B cell (primary cell): ENCODE measurements around the gene ASB11. TPM values are rescaled to one million over a fixed set of nuclear protein-coding genes. Genes with fewer than 3 reads are reported as not detected.

ENCODE experiments used
- ATAC-seq: fragments of 200-7000 bp; cut with Tn5 transposase; one replicate; pipeline ENCODE4 v1.10.0; 2021; ENCODE audit warnings: low read depth, mild to moderate bottlenecking, moderate number of reproducible peaks, moderate library complexity
- CTCF ChIA-PET: fragments of 350-600 bp; sonication (Branson Sonifier 250); formaldehyde crosslinking; loops from one replicate; lab custom pipeline; 2021; ENCODE audit warnings: antibody characterized with exemption, inconsistent platforms; lab: Charles Lee
- POLR2A ChIA-PET: fragments of 350-600 bp; sonication (Branson Sonifier 250); formaldehyde crosslinking; loops from one replicate; lab custom pipeline; 2021; ENCODE audit warnings: antibody characterized with exemption; lab: Charles Lee
- DNase-seq: peaks from one replicate; pipeline ENCODE4 v3.0.0; 2013
- H2AFZ ChIP-seq: 2 replicates; pipeline ENCODE4 v1.6.1; 2012; ENCODE audit warnings: mild to moderate bottlenecking, low read depth, low read length; ENCODE audit not compliant: insufficient read depth, poor library complexity, severe bottlenecking
- H3K27ac ChIP-seq, 2 donors: 1 replicate in 1 of 2; 2 replicates in 1 of 2; pipeline ENCODE4 v1.5.1; 2012 to 2013; ENCODE audit warnings: low read length in 2 of 2, mild to moderate bottlenecking in 2 of 2, moderate library complexity in 1 of 2
- H3K27me3 ChIP-seq, 4 experiments: fragments of 200-600 bp in 1 of 4; sonication (generic) in 1 of 4; replicated peaks in 1 of 4; 1 replicate in 2 of 4; 2 replicates in 2 of 4; pipeline versions ENCODE4 v1.6.1 to v1.7.0; 2013 to 2016; ENCODE audit warnings: low read length in 3 of 4, mild to moderate bottlenecking in 2 of 4, mixed read lengths in 1 of 4, moderate library complexity in 1 of 4; ENCODE audit not compliant: insufficient read depth in 4 of 4, control insufficient read depth in 3 of 4; ENCODE audit errors: control extremely low read depth in 1 of 4
- H3K36me3 ChIP-seq, 2 experiments: replicated peaks in 1 of 2; 1 replicate in 1 of 2; 2 replicates in 1 of 2; pipeline versions ENCODE4 v1.6.1 to v1.7.1; 2013; ENCODE audit warnings: low read length in 1 of 2; ENCODE audit not compliant: insufficient read depth in 2 of 2, control insufficient read depth in 1 of 2; ENCODE audit errors: control extremely low read depth in 1 of 2, extremely low read depth in 1 of 2
- H3K4me1 ChIP-seq, 2 donors: fragments of 200-600 bp in 1 of 2; sonication (generic) in 1 of 2; 1 replicate in 1 of 2; 2 replicates in 1 of 2; pipeline versions ENCODE4 v1.5.1 to v1.6.1; 2013 to 2017; ENCODE audit warnings: low read length in 2 of 2; ENCODE audit not compliant: control insufficient read depth in 2 of 2, insufficient read depth in 2 of 2
- H3K4me2 ChIP-seq: replicated peaks from 2 replicates; pipeline ENCODE3; 2012; ENCODE audit warnings: mild to moderate bottlenecking, low read depth, low read length; ENCODE audit not compliant: poor library complexity, severe bottlenecking
- H3K4me3 ChIP-seq, 5 experiments: fragments of 200-600 bp in 1 of 5; sonication (generic) in 1 of 5; 1 replicate in 3 of 5; 2 replicates in 2 of 5; pipeline versions ENCODE4 v1.5.1 to v1.7.0; 2011 to 2016; ENCODE audit warnings: low read length in 4 of 5, mild to moderate bottlenecking in 4 of 5, low read depth in 2 of 5, control low read depth in 1 of 5, moderate library complexity in 1 of 5; ENCODE audit not compliant: insufficient read depth in 1 of 5; ENCODE audit errors: control extremely low read depth in 1 of 5, extremely low read depth in 1 of 5
- H3K79me2 ChIP-seq: fragments of 200-600 bp; sonication (generic); one replicate; pipeline ENCODE4 v1.6.0; 2016; ENCODE audit warnings: low read length; ENCODE audit not compliant: control insufficient read depth, insufficient read depth
- H3K9ac ChIP-seq: fragments of 200-600 bp; sonication (generic); 2 replicates; pipeline ENCODE4 v1.6.1; 2017; ENCODE audit warnings: mild to moderate bottlenecking, low read length, moderate library complexity
- H3K9me3 ChIP-seq, 3 donors: one replicate each; pipeline versions ENCODE4 v1.6.1 to v1.7.1; 2013; ENCODE audit warnings: low read length in 2 of 3; ENCODE audit not compliant: control insufficient read depth in 2 of 3, insufficient read depth in 1 of 3; ENCODE audit errors: control extremely low read depth in 1 of 3
- H4K20me1 ChIP-seq: 2 replicates; pipeline ENCODE4 v1.6.0; 2012; ENCODE audit warnings: mild to moderate bottlenecking, low read length; ENCODE audit not compliant: insufficient read depth, control insufficient read depth, poor library complexity, severe bottlenecking
- H3K27ac Mint-ChIP-seq: one replicate; pipeline ENCODE4 v1.8.0; 2021; ENCODE audit warnings: mixed read lengths
- H3K27me3 Mint-ChIP-seq: one replicate; pipeline ENCODE4 v1.8.0; 2021; ENCODE audit warnings: mixed read lengths
- H3K4me1 Mint-ChIP-seq: one replicate; pipeline ENCODE4 v1.8.0; 2021; ENCODE audit warnings: mixed read lengths
- H3K4me3 Mint-ChIP-seq: one replicate; pipeline ENCODE4 v1.8.0; 2021; ENCODE audit warnings: mixed read lengths
- H3K9me3 Mint-ChIP-seq: one replicate; pipeline ENCODE4 v1.8.0; 2022; ENCODE audit warnings: mixed read lengths; ENCODE audit not compliant: insufficient read depth
- EZH2 ChIP-seq: IDR thresholded peaks from 2 replicates; pipeline ENCODE4 v1.6.1; 2012; ENCODE audit warnings: borderline replicate concordance, low read depth, mild to moderate bottlenecking, moderate library complexity, low read length; ENCODE audit not compliant: insufficient read depth, poor library complexity, severe bottlenecking
- WGBS: methylation state at CpG from one replicate; pipeline ENCODE4 v1.1.5; 2013; ENCODE audit warnings: missing lambda C conversion rate; ENCODE audit not compliant: insufficient coverage; 5-methylcytosine and 5-hydroxymethylcytosine counted together
- intact Hi-C: fragments of 100-400 bp; cut with micrococcal nuclease; formaldehyde crosslinking; loops from one replicate; pipeline ENCODE4 v1.10.0; 2022
- polyA plus RNA-seq: library from polyadenylated mRNA; depleted of rRNA; stranded (reverse); fragments of >200 nt; gene quantifications from 2 replicates; pipeline ENCODE4 v1.2.3, GENCODE V29; 2012
- total RNA-seq, 2 donors: library from RNA; stranded (reverse); fragments of 120-200 nt in 1 of 2; gene quantifications; 1 replicate in 1 of 2; 2 replicates in 1 of 2; pipeline versions ENCODE4 v1.2.3 to v1.2.4, GENCODE V29; 2013 to 2022
- TF ChIP-seq, protein P1 (sequence below): fragments of 200-600 bp; IDR thresholded peaks from one replicate; pipeline ENCODE4 v1.8.0; 2022; ENCODE audit warnings: antibody characterized with exemption, mild to moderate bottlenecking

ASB11 gene
- total and polyA plus RNA-seq, 2 donors (not counting 1 experiment from before 2014, with no cell fraction given): not detected

DNA sequence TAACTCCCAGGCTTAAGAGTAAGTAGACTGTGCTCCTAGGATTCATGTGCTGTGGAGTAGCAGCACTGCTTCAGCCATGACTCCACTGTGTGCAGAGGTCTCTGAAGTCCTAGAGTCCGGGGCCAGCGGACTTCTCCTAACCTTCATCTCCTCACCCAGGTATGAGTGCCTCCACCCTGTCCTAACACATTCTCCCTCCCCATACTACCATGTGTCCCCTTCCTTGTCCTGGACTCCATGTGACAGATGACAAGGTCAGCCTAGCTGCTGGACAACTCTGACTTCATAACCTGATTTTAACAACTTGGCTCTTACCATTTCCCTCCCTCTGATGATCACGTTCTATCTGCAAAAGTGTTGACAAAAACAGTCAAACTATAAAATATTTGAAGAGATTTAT, 16.7 kb downstream of the ASB11 start:
- 100% methylated on average over 1 of the region's 3 CpGs for WGBS
- Histone ChIP-seq H3K27ac (no peak overlapping the region), H3K9me3 (no peaks in the 10 kb centered on the region), H3K4me3 (no peak overlapping the region), H4K20me1 (no peaks in the 10 kb centered on the region), H3K27me3 (no peaks in the 10 kb centered on the region), H3K79me2 (no peaks in the 10 kb centered on the region), H3K36me3 (no peaks in the 10 kb centered on the region), H2AFZ (no peak overlapping the region), H3K4me2 (no peak overlapping the region), H3K9ac (no peak overlapping the region), H3K4me1 (no peaks in the 10 kb centered on the region)
- Mint-ChIP-seq H3K9me3 (no peaks in the 10 kb centered on the region), H3K4me3 (no peak overlapping the region), H3K27ac (no peak overlapping the region), H3K4me1 (no peaks in the 10 kb centered on the region), H3K27me3 (no peaks in the 10 kb centered on the region)
- CTCF ChIA-PET: interaction anchor here (0.8 kb wide), 1 partner anchor 13 kb away, joined by 3 read pairs; no protein-coding TSS in a partner anchor
- DNase-seq (no peak), ATAC-seq (no peak)
- intact Hi-C loops: no loop called here
- POLR2A ChIA-PET: no interaction called here
- TF ChIP-seq, protein P1, sequence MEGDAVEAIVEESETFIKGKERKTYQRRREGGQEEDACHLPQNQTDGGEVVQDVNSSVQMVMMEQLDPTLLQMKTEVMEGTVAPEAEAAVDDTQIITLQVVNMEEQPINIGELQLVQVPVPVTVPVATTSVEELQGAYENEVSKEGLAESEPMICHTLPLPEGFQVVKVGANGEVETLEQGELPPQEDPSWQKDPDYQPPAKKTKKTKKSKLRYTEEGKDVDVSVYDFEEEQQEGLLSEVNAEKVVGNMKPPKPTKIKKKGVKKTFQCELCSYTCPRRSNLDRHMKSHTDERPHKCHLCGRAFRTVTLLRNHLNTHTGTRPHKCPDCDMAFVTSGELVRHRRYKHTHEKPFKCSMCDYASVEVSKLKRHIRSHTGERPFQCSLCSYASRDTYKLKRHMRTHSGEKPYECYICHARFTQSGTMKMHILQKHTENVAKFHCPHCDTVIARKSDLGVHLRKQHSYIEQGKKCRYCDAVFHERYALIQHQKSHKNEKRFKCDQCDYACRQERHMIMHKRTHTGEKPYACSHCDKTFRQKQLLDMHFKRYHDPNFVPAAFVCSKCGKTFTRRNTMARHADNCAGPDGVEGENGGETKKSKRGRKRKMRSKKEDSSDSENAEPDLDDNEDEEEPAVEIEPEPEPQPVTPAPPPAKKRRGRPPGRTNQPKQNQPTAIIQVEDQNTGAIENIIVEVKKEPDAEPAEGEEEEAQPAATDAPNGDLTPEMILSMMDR: no peak
- TF ChIP-seq EZH2: no peak

GRCh38 chrX:15298201-15298600, 17.2 kb downstream of the ASB11 start:
- H3K9me3 ChIP-seq: no peaks in the 10 kb centered on the region

More at GRCh38 chrX:15298201-15298600, 17.2 kb downstream of the ASB11 start:
- no peak overlapping the region for H3K27ac ChIP-seq
- H3K27ac Mint-ChIP-seq: no peak overlapping the region
- ATAC-seq (no peak), DNase-seq (no peak)
- H3K4me1 ChIP-seq: no peaks in the 10 kb centered on the region
- H3K4me2 ChIP-seq: no peak overlapping the region
- ChIA-PET POLR2A (no interaction called here), CTCF (interaction anchor here (0.8 kb wide), 1 partner anchor 13 kb away, joined by 3 read pairs; no protein-coding TSS in a partner anchor)
- H3K9ac ChIP-seq: no peak overlapping the region
- no peaks in the 10 kb centered on the region for H3K79me2 ChIP-seq
- intact Hi-C loops: no loop called here
- no peak overlapping the region for H2AFZ ChIP-seq
- TF ChIP-seq EZH2: no peak
- TF ChIP-seq, protein P1: no peak
- no peaks in the 10 kb centered on the region for H4K20me1 ChIP-seq
- WGBS: 100% methylated on average over 1 of the region's 2 CpGs
- H3K27me3 ChIP-seq: no peaks in the 10 kb centered on the region
- H3K36me3 ChIP-seq: no peaks in the 10 kb centered on the region
- no peaks in the 10 kb centered on the region for H3K9me3 Mint-ChIP-seq
- no peak overlapping the region for H3K4me3 Mint-ChIP-seq
- no peaks in the 10 kb centered on the region for H3K4me1 Mint-ChIP-seq
- H3K27me3 Mint-ChIP-seq: no peaks in the 10 kb centered on the region
- H3K4me3 ChIP-seq: no peak overlapping the region
